Common myeloid progenitor, CD34-positive (primary cell): Measurements from ENCODE around the gene CHMP6. TPM values are rescaled to one million over a fixed set of nuclear protein-coding genes. Genes with fewer than 3 reads are reported as not detected.

Experiments
- CTCF ChIA-PET: fragments of 350-600 bp; sonication (Branson Sonifier 250); formaldehyde crosslinking; loops from one replicate; lab custom pipeline; 2021; ENCODE audit warnings: antibody characterized with exemption; lab: Charles Lee
- POLR2A ChIA-PET: fragments of 350-600 bp; sonication (Branson Sonifier 250); formaldehyde crosslinking; loops from one replicate; lab custom pipeline; 2021; ENCODE audit warnings: antibody characterized with exemption; lab: Charles Lee
- DNase-seq, 3 donors: peaks; one replicate each; pipeline versions ENCODE4 v3.0.0 to v3.0.0-alpha.2; 2013
- H3K27ac ChIP-seq, 2 experiments: 1 replicate in 1 of 2; 2 replicates in 1 of 2; pipeline ENCODE4 v1.7.0; 2013; ENCODE audit warnings: inconsistent platforms in 2 of 2, low read length in 2 of 2, mild to moderate bottlenecking in 2 of 2, low read depth in 1 of 2, moderate library complexity in 1 of 2; ENCODE audit not compliant: severe bottlenecking in 2 of 2, insufficient read depth in 1 of 2, poor library complexity in 1 of 2
- H3K27me3 ChIP-seq, 5 experiments: replicated peaks in 2 of 5; 1 replicate in 3 of 5; 2 replicates in 2 of 5; pipeline versions ENCODE4 v1.6.1 to v1.7.0; 2013; ENCODE audit warnings: low read length in 4 of 5, mild to moderate bottlenecking in 2 of 5, moderate library complexity in 2 of 5, inconsistent platforms in 1 of 5; ENCODE audit not compliant: insufficient read depth in 5 of 5, control insufficient read depth in 4 of 5
- H3K36me3 ChIP-seq, 4 experiments: 1 replicate in 2 of 4; 2 replicates in 2 of 4; pipeline versions ENCODE4 v1.6.1 to v1.7.0; 2013; ENCODE audit warnings: low read length in 3 of 4, control low read depth in 1 of 4, mild to moderate bottlenecking in 1 of 4; ENCODE audit not compliant: control insufficient read depth in 4 of 4, insufficient read depth in 4 of 4
- H3K4me1 ChIP-seq, 4 experiments: 1 replicate in 3 of 4; 2 replicates in 1 of 4; pipeline versions ENCODE4 v1.6.1 to v1.7.1; 2013; ENCODE audit warnings: low read length in 3 of 4, mild to moderate bottlenecking in 3 of 4, control low read depth in 1 of 4, inconsistent platforms in 1 of 4, moderate library complexity in 1 of 4; ENCODE audit not compliant: control insufficient read depth in 4 of 4, insufficient read depth in 4 of 4; ENCODE audit errors: control extremely low read depth in 1 of 4
- H3K4me3 ChIP-seq, 7 experiments: 1 replicate in 4 of 7; 2 replicates in 3 of 7; pipeline versions ENCODE4 v1.5.1 to v1.7.0; 2013; ENCODE audit warnings: mild to moderate bottlenecking in 7 of 7, low read length in 6 of 7, moderate library complexity in 6 of 7, inconsistent platforms in 2 of 7, low read depth in 2 of 7, control low read depth in 1 of 7; ENCODE audit not compliant: insufficient read depth in 4 of 7, control insufficient read depth in 1 of 7; ENCODE audit errors: extremely low read depth in 1 of 7
- H3K9me3 ChIP-seq, 5 experiments: 1 replicate in 4 of 5; 2 replicates in 1 of 5; pipeline versions ENCODE4 v1.6.1 to v1.7.1; 2013; ENCODE audit warnings: low read length in 4 of 5, mild to moderate bottlenecking in 2 of 5, inconsistent platforms in 1 of 5, low read depth in 1 of 5, moderate library complexity in 1 of 5; ENCODE audit not compliant: control insufficient read depth in 4 of 5, insufficient read depth in 2 of 5; ENCODE audit errors: control extremely low read depth in 1 of 5
- whole genome bisulfite sequencing: methylation state at CpG from one replicate; pipeline ENCODE4 v1.1.5; 2013; ENCODE audit not compliant: insufficient coverage; 5-methylcytosine and 5-hydroxymethylcytosine counted together
- polyA plus RNA-seq: library from polyadenylated mRNA; unstranded; fragments of 120-200 nt; gene quantifications from one replicate; pipeline ENCODE4 v1.2.1, GENCODE V29; 2013

The CHMP6 gene
- polyA plus RNA-seq: 15.9 TPM

- H3K4me1 ChIP-seq: peaks cover 2 to 52% (median 43%) of the 10 kb centered on the region in 4 experiments
- ChIA-PET CTCF (interaction anchor here (1.0 to 2.2 kb wide), 5 partner anchors 16 to 110 kb away, joined by 3 to 5 read pairs (median 3); no protein-coding TSS in a partner anchor), POLR2A (no interaction called here)
- peak; percentile 77 to 85 (median 84) for DNase-seq
- peak within 1 kb of the TSS; percentile 68 to 70 for H3K27ac ChIP-seq
- peaks cover 0 to 20% (median 13%) of the 10 kb centered on the region in 4 experiments for H3K36me3 ChIP-seq
- 0% methylated on average over 64 of the region's 66 CpGs for WGBS
- no peaks in the 10 kb centered on the region for H3K9me3 ChIP-seq
- no peaks in the 10 kb centered on the region for H3K27me3 ChIP-seq
- H3K4me3 ChIP-seq: peak within 1 kb of the TSS; percentile 75 to 92 (median 84)
Measured at GRCh38 chr17:80991645-80992076, at the start of gene CHMP6. Gene CHMP6, plus strand, starts transcription at chr17:80991841. Its CDS starts 78 bp downstream, at chr17:80991919.

DNA sequence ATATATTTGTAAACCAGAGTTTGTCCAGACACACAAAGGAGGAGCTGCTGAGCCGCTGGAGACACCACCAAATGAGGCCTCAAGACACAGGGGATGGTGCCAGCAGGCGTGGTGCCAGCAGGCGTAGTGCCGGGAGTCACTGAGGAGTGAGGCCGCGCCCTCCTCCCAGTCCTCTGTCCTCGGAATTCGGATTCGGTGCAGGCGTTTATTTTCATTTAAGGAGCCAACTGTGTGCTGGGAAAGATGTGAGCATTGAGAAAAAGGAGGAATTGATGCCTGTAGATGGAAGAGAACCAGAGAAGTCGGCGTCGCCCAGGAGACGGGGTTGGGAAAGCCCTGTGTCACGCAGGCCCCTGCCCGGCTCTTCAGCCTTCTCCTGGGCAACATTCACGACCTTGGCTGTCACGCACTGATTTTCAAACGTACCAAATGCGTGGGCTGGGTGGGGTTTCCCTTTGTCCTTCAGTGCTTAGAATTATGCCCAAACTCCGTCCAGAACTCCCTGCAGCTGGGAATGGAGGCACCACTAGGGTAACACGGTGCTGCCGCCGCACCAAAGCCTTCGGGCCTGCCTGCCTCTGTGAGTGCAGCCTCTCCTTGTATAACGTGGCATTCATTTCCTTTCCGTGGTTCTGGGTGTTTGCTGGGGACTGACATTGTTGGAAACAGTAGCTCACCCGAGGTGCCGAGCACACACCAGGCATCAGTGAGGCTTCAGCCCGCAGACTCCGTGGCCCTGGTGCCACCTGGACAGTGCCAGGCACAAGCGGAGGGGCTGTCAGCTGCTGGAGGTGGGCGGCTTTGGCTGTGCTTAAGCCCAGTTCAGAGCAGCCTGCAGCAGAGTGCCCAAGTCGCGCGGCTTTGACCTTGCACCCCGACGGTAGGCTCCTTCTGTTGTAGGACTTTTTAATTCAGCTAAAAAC lies 49.0 kb upstream of the CHMP6 start:
- peaks cover 11 to 22% (median 17%) of the 10 kb centered on the region in 4 experiments for H3K4me1 ChIP-seq
- H3K36me3 ChIP-seq: peaks cover 6 to 44% (median 33%) of the 10 kb centered on the region in 4 experiments
- H3K27me3 ChIP-seq: no peaks in the 10 kb centered on the region
- 95% methylated on average over 38 of the region's 38 CpGs for WGBS
- ChIA-PET CTCF (interaction anchor here (0.8 kb wide), 1 partner anchor 11 kb away, joined by 3 read pairs; no protein-coding TSS in a partner anchor), POLR2A (no interaction called here)
- no peak overlapping the region for H3K27ac ChIP-seq
- peaks cover 0 to 4% (median 0%) of the 10 kb centered on the region in 5 experiments for H3K9me3 ChIP-seq
- DNase-seq: no peak
- H3K4me3 ChIP-seq: no peak overlapping the region

- WGBS: 98% methylated on average over 12 of the region's 17 CpGs
- CTCF ChIA-PET: no interaction called here
- POLR2A ChIA-PET: no interaction called here
Measured at GRCh38 chr17:80943346-80944145, 48.1 kb upstream of the CHMP6 start.

GRCh38 chr17:80944326-80944725 lies 47.3 kb upstream of the CHMP6 start:
- CTCF ChIA-PET: no interaction called here
- Histone ChIP-seq H3K4me1 (peaks cover 1 to 6% (median 3%) of the 10 kb centered on the region in 4 experiments), H3K9me3 (peaks cover 0 to 4% (median 0%) of the 10 kb centered on the region in 5 experiments), H3K27me3 (no peaks in the 10 kb centered on the region), H3K27ac (no peak overlapping the region), H3K4me3 (no peak overlapping the region), H3K36me3 (peaks cover 6 to 51% (median 40%) of the 10 kb centered on the region in 4 experiments)
- WGBS: 100% methylated on average over 7 of the region's 9 CpGs
- POLR2A ChIA-PET: no interaction called here
- DNase-seq: no peak

More at GRCh38 chr17:80943346-80944145, 48.1 kb upstream of the CHMP6 start:
- no peak for DNase-seq
- no peaks in the 10 kb centered on the region for H3K27me3 ChIP-seq
- no peak overlapping the region for H3K4me3 ChIP-seq
- H3K9me3 ChIP-seq: peaks cover 0 to 4% (median 0%) of the 10 kb centered on the region in 5 experiments
- peaks cover 8 to 14% (median 9%) of the 10 kb centered on the region in 4 experiments for H3K4me1 ChIP-seq
- peaks cover 6 to 49% (median 39%) of the 10 kb centered on the region in 4 experiments for H3K36me3 ChIP-seq
- no peak overlapping the region for H3K27ac ChIP-seq

DNA sequence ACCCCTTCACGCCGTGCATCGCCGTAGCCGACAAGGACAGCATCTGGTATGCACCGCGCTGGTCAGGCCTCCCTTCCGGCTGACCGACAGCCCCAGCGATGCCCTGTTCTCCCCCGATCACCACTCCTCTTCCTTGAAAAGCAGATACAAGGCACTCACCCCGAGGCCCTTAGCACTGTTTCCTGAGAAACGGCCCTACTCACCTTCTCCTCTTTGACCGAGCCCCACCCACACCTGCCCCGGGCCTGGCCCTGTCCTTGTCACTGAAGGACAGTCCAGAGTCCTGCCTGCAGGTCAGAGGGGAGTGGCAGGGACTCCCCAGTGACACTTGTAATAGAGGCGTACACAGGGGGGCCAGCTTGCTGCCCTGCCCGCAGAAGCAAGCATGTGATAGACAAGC lies 45.9 kb upstream of the CHMP6 start:
- H3K27ac ChIP-seq: no peak overlapping the region
- DNase-seq: no peak
- 95% methylated on average over 13 of the region's 17 CpGs for WGBS
- no peak overlapping the region for H3K4me3 ChIP-seq
- POLR2A ChIA-PET: no interaction called here
- no peaks in the 10 kb centered on the region for H3K4me1 ChIP-seq
- peaks cover 6 to 63% (median 42%) of the 10 kb centered on the region in 4 experiments for H3K36me3 ChIP-seq
- H3K9me3 ChIP-seq: peaks cover 0 to 4% (median 0%) of the 10 kb centered on the region in 5 experiments
- H3K27me3 ChIP-seq: no peaks in the 10 kb centered on the region
- CTCF ChIA-PET: no interaction called here

- H3K27ac ChIP-seq: no peak overlapping the region
- no peak overlapping the region for H3K4me3 ChIP-seq
- H3K27me3 ChIP-seq: no peaks in the 10 kb centered on the region
- no peaks in the 10 kb centered on the region for H3K4me1 ChIP-seq
- H3K9me3 ChIP-seq: peaks cover 0 to 4% (median 0%) of the 10 kb centered on the region in 5 experiments
- ChIA-PET POLR2A (no interaction called here), CTCF (no interaction called here)
- H3K36me3 ChIP-seq: peaks cover 6 to 64% (median 42%) of the 10 kb centered on the region in 4 experiments
- WGBS: 100% methylated on average over 8 of the region's 8 CpGs
- no peak for DNase-seq
Measured at GRCh38 chr17:80946449-80946848, 45.2 kb upstream of the CHMP6 start.
